OCI-LY7 (cell line): ENCODE data around the gene FNDC1. TPM values are rescaled to one million over a fixed set of nuclear protein-coding genes. Genes with fewer than 3 reads are reported as not detected.

Experiments
- BruUV-seq: library from RNA; stranded (reverse); fragments of 400-500 nt; replicated peaks from 2 replicates; lab custom pipeline; 2021; lab: Mats Ljungman, UMichigan
- CTCF ChIA-PET: fragments of 300-600 bp; sonication (Branson Sonifier 250); formaldehyde crosslinking; loops from one replicate; lab custom pipeline; 2022; ENCODE audit warnings: antibody characterized with exemption; ENCODE audit not compliant: unreplicated experiment; lab: Charles Lee
- POLR2A ChIA-PET: fragments of 300-600 bp; sonication (Branson Sonifier 250); formaldehyde crosslinking; loops from one replicate; lab custom pipeline; 2022; ENCODE audit warnings: antibody characterized with exemption; lab: Charles Lee
- DNase-seq: peaks from one replicate; pipeline ENCODE4 v3.0.0-alpha.2; 2015; ENCODE audit warnings: low spot score
- H2AFZ ChIP-seq: fragments of 200-600 bp; sonication (generic), shearing (Covaris generic); 2 replicates; pipeline ENCODE4 v1.6.1; 2014; ENCODE audit warnings: mild to moderate bottlenecking, antibody characterized with exemption, low read length, moderate library complexity
- H3K27ac ChIP-seq: fragments of 200-600 bp; sonication (generic); 2 replicates; pipeline ENCODE4 v1.5.1; 2014; ENCODE audit warnings: mixed run types, low read depth, mild to moderate bottlenecking, moderate library complexity, low read length, inconsistent platforms; ENCODE audit not compliant: poor library complexity, severe bottlenecking
- H3K36me3 ChIP-seq: fragments of 200-600 bp; sonication (generic); 2 replicates; pipeline ENCODE4 v1.6.1; 2014; ENCODE audit warnings: mild to moderate bottlenecking, antibody characterized with exemption, low read length, moderate library complexity, mixed read lengths; ENCODE audit not compliant: insufficient read depth
- H3K4me1 ChIP-seq: fragments of 200-600 bp; sonication (generic); 2 replicates; pipeline ENCODE4 v1.5.1; 2014; ENCODE audit warnings: mild to moderate bottlenecking, low read length; ENCODE audit not compliant: insufficient read depth, poor library complexity, severe bottlenecking
- H3K4me2 ChIP-seq: fragments of 200-600 bp; sonication (generic); 2 replicates; pipeline ENCODE4 v1.6.1; 2014; ENCODE audit warnings: mild to moderate bottlenecking, low read length
- H3K4me3 ChIP-seq: fragments of 200-600 bp; sonication (generic); 2 replicates; pipeline ENCODE4 v1.5.1; 2014; ENCODE audit warnings: mild to moderate bottlenecking, low read depth, low read length; ENCODE audit not compliant: poor library complexity, severe bottlenecking
- H3K79me2 ChIP-seq: fragments of 200-600 bp; sonication (generic); 2 replicates; pipeline ENCODE4 v1.6.1; 2016; ENCODE audit warnings: low read depth, mild to moderate bottlenecking, low read length, moderate library complexity, mixed read lengths; ENCODE audit not compliant: insufficient read depth
- H3K9me2 ChIP-seq: fragments of 200-600 bp; sonication (generic); 2 replicates; pipeline ENCODE4 v1.6.1; 2016; ENCODE audit warnings: mild to moderate bottlenecking, low read length, mixed read lengths; ENCODE audit not compliant: insufficient read depth
- H3K9me3 ChIP-seq: fragments of 200-600 bp; sonication (generic); 2 replicates; pipeline ENCODE4 v1.6.1; 2014; ENCODE audit warnings: mild to moderate bottlenecking, mixed run types, low read length, mixed read lengths
- H4K20me1 ChIP-seq: fragments of 200-600 bp; sonication (generic); 2 replicates; pipeline ENCODE4 v1.6.1; 2014; ENCODE audit warnings: mild to moderate bottlenecking, antibody characterized with exemption, low read length, moderate library complexity, mixed read lengths; ENCODE audit not compliant: insufficient read depth
- CTCF ChIP-seq: fragments of 200-600 bp; sonication (generic); conservative IDR thresholded peaks from 2 replicates; pipeline ENCODE4 v1.5.1; 2014; ENCODE audit warnings: mild to moderate bottlenecking, antibody characterized with exemption, low read length, moderate library complexity, mixed read lengths
- EZH2phosphoT487 ChIP-seq: fragments of 200-600 bp; sonication (generic); IDR thresholded peaks from 2 replicates; pipeline ENCODE4 v1.6.1; 2018; ENCODE audit warnings: low read depth, borderline replicate concordance, mild to moderate bottlenecking, mixed run types, antibody characterized with exemption, low read length, moderate library complexity, mixed read lengths
- intact Hi-C: fragments of 100-400 bp; cut with micrococcal nuclease; formaldehyde crosslinking; loops from one replicate; pipeline ENCODE4 v1.10.0; 2022; ENCODE audit not compliant: unreplicated experiment
- total RNA-seq, 2 experiments: library from RNA; depleted of rRNA in 1 of 2; stranded (reverse); fragments of >200 nt in 1 of 2; shearing (Covaris generic) in 1 of 2; gene quantifications; 2 replicates each; pipeline ENCODE4 v1.2.3, GENCODE V29; 2014 to 2022

The FNDC1 gene
- total RNA-seq, 2 experiments from 2014 or later = 0.16 to 19.9 TPM

GRCh38 chr6:159130846-159131245 lies 38.4 kb upstream of the FNDC1 start:
- H3K27ac ChIP-seq = no peak overlapping the region
- TF ChIP-seq EZH2phosphoT487 (no peak), CTCF (no peak)
- H3K36me3 ChIP-seq = no peaks in the 10 kb centered on the region
- H3K79me2 ChIP-seq = no peaks in the 10 kb centered on the region
- no peaks in the 10 kb centered on the region for H3K9me3 ChIP-seq
- BruUV-seq = no TSS peak
- peaks cover 90% of the 10 kb centered on the region for H3K4me1 ChIP-seq
- ChIA-PET POLR2A (interaction anchor here (1.3 to 1.9 kb wide), 2 partner anchors 10 to 24 kb away, joined by 5 read pairs; no protein-coding TSS in a partner anchor), CTCF (no interaction called here)
- no peaks in the 10 kb centered on the region for H4K20me1 ChIP-seq
- no peaks in the 10 kb centered on the region for H3K9me2 ChIP-seq
- intact Hi-C loops = no loop called here
- DNase-seq = no peak
- H3K4me2 ChIP-seq = no peak overlapping the region
- H3K4me3 ChIP-seq = no peak overlapping the region
- H2AFZ ChIP-seq = no peak overlapping the region

- Histone ChIP-seq H3K4me3 (no peak overlapping the region), H3K79me2 (no peaks in the 10 kb centered on the region), H4K20me1 (no peaks in the 10 kb centered on the region), H3K36me3 (no peaks in the 10 kb centered on the region), H3K9me2 (no peaks in the 10 kb centered on the region), H3K27ac (no peak overlapping the region), H3K4me1 (peaks cover 81% of the 10 kb centered on the region), H3K4me2 (peak overlapping the region; percentile 21), H2AFZ (0 out of 2 replicates have a peak overlapping the region, but pooled peaks have one; percentile 53), H3K9me3 (no peaks in the 10 kb centered on the region)
- intact Hi-C loops = no loop called here
- POLR2A ChIA-PET = interaction anchor here (1.3 to 1.9 kb wide), 2 partner anchors 11 to 25 kb away, joined by 5 read pairs; no protein-coding TSS in a partner anchor
- CTCF ChIA-PET = interaction anchor here (0.6 kb wide), 1 partner anchor 22 kb away, joined by 3 read pairs; no protein-coding TSS in a partner anchor
- no peak for TF ChIP-seq EZH2phosphoT487
- TF ChIP-seq CTCF = no peak
- BruUV-seq = no TSS peak
- no peak for DNase-seq
Measured at GRCh38 chr6:159131709-159132108, 37.5 kb upstream of the FNDC1 start.

- Histone ChIP-seq H3K9me2 (no peaks in the 10 kb centered on the region), H3K27ac (no peak overlapping the region), H3K4me2 (0 out of 2 replicates have a peak overlapping the region, but pooled peaks have one; percentile 21), H4K20me1 (no peaks in the 10 kb centered on the region), H3K4me1 (peaks cover 74% of the 10 kb centered on the region), H3K79me2 (no peaks in the 10 kb centered on the region), H3K36me3 (no peaks in the 10 kb centered on the region), H3K4me3 (no peak overlapping the region), H3K9me3 (no peaks in the 10 kb centered on the region), H2AFZ (0 out of 2 replicates have a peak overlapping the region, but pooled peaks have one; percentile 53)
- ChIA-PET CTCF (no interaction called here), POLR2A (interaction anchor here (0.6 to 3.4 kb wide), 4 partner anchors 27 to 143 kb away, joined by 3 to 24 read pairs (median 6); no protein-coding TSS in a partner anchor)
- intact Hi-C loops = no loop called here
- no TSS peak for BruUV-seq
- DNase-seq = no peak
- TF ChIP-seq EZH2phosphoT487 (no peak), CTCF (no peak)
Measured at GRCh38 chr6:159132664-159133063, 36.5 kb upstream of the FNDC1 start.
